KMS-11 (cell line): ENCODE data around the gene PPP1R36.
"Not testable (repeated sequence)": the region's sequence is repeated elsewhere in the genome, so short reads cannot be mapped to it uniquely, and the experiment has no call there.

Experiments used
- H2AFZ ChIP-seq: fragments of 200-600 bp; sonication (generic); 2 replicates; pipeline ENCODE4 v1.6.1; 2016; ENCODE audit warnings: antibody characterized with exemption, mixed run types, low read depth
- H3K27ac ChIP-seq: fragments of 200-600 bp; sonication (generic); 2 replicates; pipeline ENCODE4 v1.6.1; 2016; ENCODE audit warnings: mild to moderate bottlenecking, mixed run types
- H3K27me3 ChIP-seq: fragments of 200-600 bp; sonication (generic); 2 replicates; pipeline ENCODE4 v1.6.1; 2017; ENCODE audit warnings: mild to moderate bottlenecking, low read depth, mixed run types, moderate library complexity; ENCODE audit not compliant: insufficient read depth
- H3K36me3 ChIP-seq: fragments of 200-600 bp; sonication (generic); 2 replicates; pipeline ENCODE4 v1.6.1; 2017; ENCODE audit warnings: mild to moderate bottlenecking, mixed run types; ENCODE audit not compliant: insufficient read depth
- H3K4me1 ChIP-seq: fragments of 200-600 bp; sonication (generic); 2 replicates; pipeline ENCODE4 v1.6.1; 2016; ENCODE audit warnings: mild to moderate bottlenecking, low read depth, mixed run types; ENCODE audit not compliant: poor library complexity, severe bottlenecking
- H3K4me2 ChIP-seq: fragments of 200-600 bp; sonication (generic); 2 replicates; pipeline ENCODE4 v1.7.0; 2016; ENCODE audit warnings: mild to moderate bottlenecking, mixed run types
- H3K4me3 ChIP-seq: fragments of 200-600 bp; sonication (generic); IDR thresholded peaks from 2 replicates; pipeline ENCODE4 v1.6.1; 2017; ENCODE audit warnings: low read depth, low read length, mixed read lengths; ENCODE audit not compliant: insufficient read depth
- H3K79me2 ChIP-seq: fragments of 200-600 bp; sonication (generic); 2 replicates; pipeline ENCODE4 v1.6.1; 2016; ENCODE audit warnings: low read depth, mixed run types; ENCODE audit not compliant: insufficient read depth
- H3K9ac ChIP-seq: fragments of 200-600 bp; sonication (generic); 2 replicates; pipeline ENCODE4 v1.6.1; 2016; ENCODE audit warnings: mild to moderate bottlenecking, mixed run types
- H4K20me1 ChIP-seq: fragments of 200-600 bp; sonication (generic); 2 replicates; pipeline ENCODE4 v1.6.1; 2016; ENCODE audit warnings: mild to moderate bottlenecking, mixed run types; ENCODE audit not compliant: insufficient read depth
- TF ChIP-seq, protein P1 (sequence below): fragments of 200-600 bp; sonication (generic); conservative IDR thresholded peaks from 2 replicates; pipeline ENCODE4 v1.6.1; 2017; ENCODE audit warnings: low read depth, mild to moderate bottlenecking, antibody characterized with exemption, low read length, moderate library complexity, mixed read lengths

PPP1R36 gene

DNA sequence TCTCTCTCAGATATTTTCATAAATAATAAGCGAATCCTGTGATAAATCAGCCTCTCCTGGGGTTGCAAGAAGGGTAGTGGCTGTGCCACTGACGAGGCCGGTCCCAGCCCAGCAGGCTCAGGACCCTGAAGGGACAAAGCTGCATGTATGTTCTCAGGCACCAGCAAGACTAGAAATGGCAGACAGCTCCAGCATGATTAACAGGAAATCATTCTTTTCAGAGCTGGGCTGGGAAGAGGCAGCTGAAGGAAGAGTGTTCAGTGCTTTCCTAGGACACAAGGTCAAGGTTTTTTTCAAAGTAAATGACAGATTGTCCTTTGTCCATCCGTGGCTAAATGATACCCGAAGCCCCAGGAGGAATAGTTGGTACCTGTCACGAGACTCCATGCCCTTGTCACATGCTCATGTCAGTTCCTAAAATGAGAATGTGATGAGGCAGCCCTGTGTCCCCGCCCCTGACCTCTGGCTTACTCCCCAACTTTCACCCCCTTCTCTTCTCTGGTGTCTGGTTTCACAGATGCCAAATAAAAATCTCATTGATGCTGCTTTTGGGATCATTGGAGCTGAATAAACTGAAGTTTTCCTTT lies 65.1 kb downstream of the PPP1R36 start:
- Histone ChIP-seq H3K4me1 (no peaks in the 10 kb centered on the region), H3K79me2 (no peaks in the 10 kb centered on the region), H3K36me3 (no peaks in the 10 kb centered on the region), H2AFZ (no peak overlapping the region), H3K27ac (no peak overlapping the region), H3K9ac (no peak overlapping the region), H3K4me2 (no peak overlapping the region), H3K27me3 (no peaks in the 10 kb centered on the region), H3K4me3 (no peak overlapping the region), H4K20me1 (no peaks in the 10 kb centered on the region)
- TF ChIP-seq, protein P1, sequence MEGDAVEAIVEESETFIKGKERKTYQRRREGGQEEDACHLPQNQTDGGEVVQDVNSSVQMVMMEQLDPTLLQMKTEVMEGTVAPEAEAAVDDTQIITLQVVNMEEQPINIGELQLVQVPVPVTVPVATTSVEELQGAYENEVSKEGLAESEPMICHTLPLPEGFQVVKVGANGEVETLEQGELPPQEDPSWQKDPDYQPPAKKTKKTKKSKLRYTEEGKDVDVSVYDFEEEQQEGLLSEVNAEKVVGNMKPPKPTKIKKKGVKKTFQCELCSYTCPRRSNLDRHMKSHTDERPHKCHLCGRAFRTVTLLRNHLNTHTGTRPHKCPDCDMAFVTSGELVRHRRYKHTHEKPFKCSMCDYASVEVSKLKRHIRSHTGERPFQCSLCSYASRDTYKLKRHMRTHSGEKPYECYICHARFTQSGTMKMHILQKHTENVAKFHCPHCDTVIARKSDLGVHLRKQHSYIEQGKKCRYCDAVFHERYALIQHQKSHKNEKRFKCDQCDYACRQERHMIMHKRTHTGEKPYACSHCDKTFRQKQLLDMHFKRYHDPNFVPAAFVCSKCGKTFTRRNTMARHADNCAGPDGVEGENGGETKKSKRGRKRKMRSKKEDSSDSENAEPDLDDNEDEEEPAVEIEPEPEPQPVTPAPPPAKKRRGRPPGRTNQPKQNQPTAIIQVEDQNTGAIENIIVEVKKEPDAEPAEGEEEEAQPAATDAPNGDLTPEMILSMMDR, result no peak

DNA sequence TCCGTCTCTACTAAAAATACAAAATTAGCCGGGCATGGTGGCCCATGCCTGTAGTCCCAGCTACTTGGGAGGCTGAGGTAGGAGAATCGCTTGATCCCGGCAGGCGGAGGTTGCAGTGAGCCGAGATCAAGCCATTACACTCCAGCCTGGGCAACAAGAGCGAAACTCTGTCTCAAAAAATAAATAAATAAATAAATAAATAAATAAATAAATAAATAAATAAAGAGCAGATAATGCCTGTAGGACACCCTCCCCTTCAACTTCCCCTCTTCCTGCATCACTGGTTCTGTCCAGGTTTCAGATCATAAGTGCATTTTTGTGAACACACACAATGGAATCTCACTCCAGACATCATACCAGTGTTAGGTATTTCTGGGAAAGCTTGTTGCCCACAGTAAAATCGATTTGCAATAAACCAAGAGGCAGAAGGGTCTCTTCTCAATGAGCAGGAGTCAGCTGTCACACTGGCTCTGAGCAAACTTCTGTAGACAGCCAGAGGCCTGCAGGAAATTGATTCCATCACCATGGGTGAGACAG lies 68.2 kb downstream of the PPP1R36 start:
- H3K4me1 ChIP-seq, H3K4me2 ChIP-seq, H4K20me1 ChIP-seq, H3K79me2 ChIP-seq, H3K27ac ChIP-seq, H3K9ac ChIP-seq, H3K4me3 ChIP-seq, H3K27me3 ChIP-seq, H2AFZ ChIP-seq, H3K36me3 ChIP-seq: not testable (repeated sequence)

DNA sequence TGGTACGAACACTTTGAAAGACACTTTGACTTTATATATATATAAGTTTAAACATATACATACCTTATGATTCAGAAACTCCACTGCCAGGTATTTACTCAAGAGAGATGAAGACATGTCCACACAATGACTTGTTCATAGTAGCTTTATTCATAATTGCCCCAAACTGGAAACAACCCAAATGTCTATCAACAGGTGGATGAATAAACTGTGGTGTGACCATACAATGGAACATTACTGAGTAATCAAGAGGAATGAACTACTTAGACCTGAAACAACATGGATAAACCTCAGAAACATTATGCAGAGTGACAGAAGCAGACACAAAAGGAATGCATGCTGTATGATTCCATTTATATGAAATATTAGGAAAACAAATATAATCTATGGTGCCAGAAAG lies 71.1 kb downstream of the PPP1R36 start:
- Histone ChIP-seq H3K27ac (no peak overlapping the region), H2AFZ (no peak overlapping the region), H3K27me3 (no peaks in the 10 kb centered on the region), H3K4me3 (no peak overlapping the region), H3K36me3 (no peaks in the 10 kb centered on the region), H3K9ac (no peak overlapping the region), H3K79me2 (no peaks in the 10 kb centered on the region), H3K4me1 (no peaks in the 10 kb centered on the region), H3K4me2 (no peak overlapping the region), H4K20me1 (no peaks in the 10 kb centered on the region)
- TF ChIP-seq, protein P1, result no peak

DNA sequence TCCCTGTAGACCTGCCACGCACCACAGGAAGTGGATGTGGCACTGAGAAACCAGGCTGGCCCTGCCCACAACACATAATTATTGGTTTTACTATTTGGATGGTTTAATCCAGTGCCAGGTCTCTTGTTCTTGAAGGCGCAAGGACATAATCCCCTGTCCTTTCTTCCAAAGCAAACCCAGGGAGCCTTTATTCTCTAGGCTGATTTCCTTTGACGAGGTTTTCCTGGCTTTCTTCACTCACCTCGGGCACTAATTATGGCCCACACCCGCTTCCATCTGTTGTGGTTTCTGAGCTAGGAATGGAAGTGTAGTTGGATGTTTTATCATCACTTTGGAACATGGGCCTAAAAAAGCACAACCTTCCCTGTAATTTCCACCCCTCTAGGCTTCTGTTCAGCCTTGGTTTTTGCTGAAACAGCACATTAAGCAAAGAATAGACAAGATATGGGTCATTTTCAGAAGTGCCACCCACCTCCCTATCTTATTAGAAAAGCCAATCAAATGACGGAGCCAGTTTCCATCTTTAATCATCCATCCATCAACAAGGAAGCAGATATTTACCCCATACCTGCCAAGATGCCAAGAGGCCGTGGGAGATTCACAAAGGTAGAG lies 73.9 kb downstream of the PPP1R36 start:
- no peak overlapping the region for H3K4me2 ChIP-seq

More for the DNA sequence above, 73.9 kb downstream of the PPP1R36 start:
- H3K36me3 ChIP-seq, result no peaks in the 10 kb centered on the region
- H3K4me1 ChIP-seq, result no peaks in the 10 kb centered on the region
- no peaks in the 10 kb centered on the region for H3K27me3 ChIP-seq
- no peaks in the 10 kb centered on the region for H3K79me2 ChIP-seq
- H3K27ac ChIP-seq, result no peak overlapping the region
- no peaks in the 10 kb centered on the region for H4K20me1 ChIP-seq
- no peak overlapping the region for H3K4me3 ChIP-seq
- H3K9ac ChIP-seq, result no peak overlapping the region
- TF ChIP-seq, protein P1, result no peak
- no peak overlapping the region for H2AFZ ChIP-seq
